ENCODE measurements around the gene NCBP2. TPM values are rescaled to one million over a fixed set of nuclear protein-coding genes. Genes with fewer than 3 reads are reported as not detected.
A peak's percentile ranks its signal among the peaks of the same experiment; 100 is the strongest.

NCBP2 gene
- total RNA-seq, 1 donor from 2014 or later, result 16.9 TPM

- intact Hi-C loops (cut with DNase I), result loop anchor here (2.0 to 10.0 kb wide), 3 partner anchors 25 to 587 kb away; partner anchors contain the start of genes BDH1 and NCBP2
- Histone ChIP-seq H3K4me3 (peak overlapping the region; percentile 89 to 92), H3K36me3 (no peaks in the 10 kb centered on the region), H3K27ac (no peak overlapping the region), H3K4me1 (peaks cover 0 to 3% of the 10 kb centered on the region in 2 donors), H3K9me3 (no peaks in the 10 kb centered on the region), H3K27me3 (no peaks in the 10 kb centered on the region)
- DNase-seq (ENCODE audit: low spot score in 2 of 2), result no peak
- TF ChIP-seq, protein P1, sequence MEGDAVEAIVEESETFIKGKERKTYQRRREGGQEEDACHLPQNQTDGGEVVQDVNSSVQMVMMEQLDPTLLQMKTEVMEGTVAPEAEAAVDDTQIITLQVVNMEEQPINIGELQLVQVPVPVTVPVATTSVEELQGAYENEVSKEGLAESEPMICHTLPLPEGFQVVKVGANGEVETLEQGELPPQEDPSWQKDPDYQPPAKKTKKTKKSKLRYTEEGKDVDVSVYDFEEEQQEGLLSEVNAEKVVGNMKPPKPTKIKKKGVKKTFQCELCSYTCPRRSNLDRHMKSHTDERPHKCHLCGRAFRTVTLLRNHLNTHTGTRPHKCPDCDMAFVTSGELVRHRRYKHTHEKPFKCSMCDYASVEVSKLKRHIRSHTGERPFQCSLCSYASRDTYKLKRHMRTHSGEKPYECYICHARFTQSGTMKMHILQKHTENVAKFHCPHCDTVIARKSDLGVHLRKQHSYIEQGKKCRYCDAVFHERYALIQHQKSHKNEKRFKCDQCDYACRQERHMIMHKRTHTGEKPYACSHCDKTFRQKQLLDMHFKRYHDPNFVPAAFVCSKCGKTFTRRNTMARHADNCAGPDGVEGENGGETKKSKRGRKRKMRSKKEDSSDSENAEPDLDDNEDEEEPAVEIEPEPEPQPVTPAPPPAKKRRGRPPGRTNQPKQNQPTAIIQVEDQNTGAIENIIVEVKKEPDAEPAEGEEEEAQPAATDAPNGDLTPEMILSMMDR (IDR thresholded peaks at IDR 0.05), result no peak
Observed at GRCh38 chr3:196967412-196968232, 25.3 kb upstream of the NCBP2 start.

GRCh38 chr3:196966526-196967401, 24.4 kb upstream of the NCBP2 start:
- no peaks in the 10 kb centered on the region for H3K9me3 ChIP-seq
- peaks cover 0 to 3% of the 10 kb centered on the region in 2 donors for H3K4me1 ChIP-seq
- no peaks in the 10 kb centered on the region for H3K36me3 ChIP-seq
- DNase-seq (ENCODE audit: low spot score in 2 of 2), result no peak
- H3K27ac ChIP-seq, result no peak overlapping the region
- no peaks in the 10 kb centered on the region for H3K27me3 ChIP-seq
- H3K4me3 ChIP-seq, result no peak overlapping the region
- intact Hi-C loops (cut with DNase I), result loop anchor here (5.0 to 10.0 kb wide), 2 partner anchors 129 to 588 kb away; partner anchors contain the start of gene BDH1
- TF ChIP-seq, protein P1 (IDR thresholded peaks at IDR 0.05), result no peak

DNA sequence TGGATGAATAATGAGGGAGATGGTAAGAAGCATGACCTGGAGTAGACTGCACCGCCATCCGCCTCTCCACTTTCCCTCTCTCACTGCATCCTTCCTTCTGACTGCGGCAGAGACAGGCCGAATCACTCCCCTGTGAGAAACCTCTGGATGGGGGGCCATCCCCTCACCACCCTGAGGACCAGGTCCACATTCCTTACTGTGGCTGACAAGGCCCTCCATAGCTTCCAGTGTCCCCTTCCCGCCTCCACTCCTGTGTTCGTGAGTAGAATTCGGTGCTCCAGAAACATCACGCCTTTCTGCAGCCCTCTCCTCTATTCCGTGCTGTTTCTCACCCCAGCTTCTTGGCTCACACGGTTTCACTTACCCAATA, 23.5 kb upstream of the NCBP2 start:
- no peak overlapping the region for H3K4me3 ChIP-seq
- H3K4me1 ChIP-seq, result peaks cover 0 to 3% of the 10 kb centered on the region in 2 donors
- no peak for DNase-seq (ENCODE audit: low spot score in 2 of 2)
- H3K9me3 ChIP-seq, result no peaks in the 10 kb centered on the region
- no peaks in the 10 kb centered on the region for H3K27me3 ChIP-seq
- H3K27ac ChIP-seq, result no peak overlapping the region
- no peaks in the 10 kb centered on the region for H3K36me3 ChIP-seq
- intact Hi-C loops (cut with DNase I), result loop anchor here (5.0 to 10.0 kb wide), 2 partner anchors 128 to 589 kb away; partner anchors contain the start of gene BDH1
- TF ChIP-seq, protein P1 (IDR thresholded peaks at IDR 0.05), result no peak

GRCh38 chr3:196965112-196965803, 22.9 kb upstream of the NCBP2 start:
- Histone ChIP-seq H3K4me3 (no peak overlapping the region), H3K36me3 (no peaks in the 10 kb centered on the region), H3K4me1 (peaks cover 0 to 3% of the 10 kb centered on the region in 2 donors), H3K27me3 (no peaks in the 10 kb centered on the region), H3K9me3 (no peaks in the 10 kb centered on the region), H3K27ac (no peak overlapping the region)
- DNase-seq (ENCODE audit: low spot score in 2 of 2), result no peak
- intact Hi-C loops (cut with DNase I), result loop anchor here (5.0 to 10.0 kb wide), 2 partner anchors 128 to 590 kb away; partner anchors contain the start of gene BDH1
- TF ChIP-seq, protein P1 (IDR thresholded peaks at IDR 0.05), result no peak

DNA sequence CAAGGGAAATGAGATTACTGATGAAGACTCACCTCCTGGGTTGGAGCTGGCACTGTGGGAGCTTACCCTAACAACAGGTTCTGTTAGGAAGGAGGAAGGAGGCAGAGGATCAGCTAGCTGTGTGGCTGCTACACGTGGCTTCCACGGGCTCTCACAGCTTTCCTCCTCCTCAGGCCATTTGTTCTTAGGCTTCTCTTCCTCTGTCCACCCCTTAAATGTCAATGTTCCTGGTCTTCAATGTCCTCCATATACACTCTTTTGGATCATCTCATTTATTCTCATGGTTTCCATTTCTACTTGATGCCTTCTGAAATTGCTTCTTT, 21.3 kb upstream of the NCBP2 start:
- Histone ChIP-seq H3K4me1 (peaks cover 0 to 3% of the 10 kb centered on the region in 2 donors), H3K4me3 (no peak overlapping the region), H3K27me3 (no peaks in the 10 kb centered on the region), H3K36me3 (no peaks in the 10 kb centered on the region), H3K27ac (no peak overlapping the region), H3K9me3 (no peaks in the 10 kb centered on the region)
- intact Hi-C loops (cut with DNase I), result loop anchor here (10.0 kb wide), 1 partner anchor 591 kb away; the partner anchor contains the start of gene BDH1
- no peak for DNase-seq (ENCODE audit: low spot score in 2 of 2)
- TF ChIP-seq, protein P1 (IDR thresholded peaks at IDR 0.05), result no peak
